ENCODE results near the gene SYNE1.

The SYNE1 gene

GRCh38 chr6:152122434-152122833 lies 514.7 kb downstream of the SYNE1 start:
- H3K9ac ChIP-seq (ENCODE audit: insufficient read length, low read depth), result no peak overlapping the region
- H3K9me3 ChIP-seq (ENCODE audit: insufficient read depth, low read length), result no peaks in the 10 kb centered on the region
- no peaks in the 10 kb centered on the region for H3K4me1 ChIP-seq (ENCODE audit: insufficient read depth, insufficient read length)
- H3K36me3 ChIP-seq (ENCODE audit: insufficient read depth, insufficient read length, low read length), result no peaks in the 10 kb centered on the region
- no peaks in the 10 kb centered on the region for H3K27me3 ChIP-seq (ENCODE audit: insufficient read depth, insufficient read length)
- no peak overlapping the region for H3K4me3 ChIP-seq (ENCODE audit: insufficient read length, low read depth)
- TF ChIP-seq SUZ12 (IDR thresholded peaks at IDR 0.05; ENCODE audit: extremely low read depth, insufficient read depth, insufficient read length) (no peak), YY1 (IDR thresholded peaks at IDR 0.05; ENCODE audit: insufficient read depth, insufficient read length) (no peak), ZNF274 (IDR thresholded peaks at IDR 0.05; ENCODE audit: low read depth, low read length) (no peak)
- DNase-seq (ENCODE audit: low read depth, low spot score), result no peak

GRCh38 chr6:152121910-152122309 lies 515.3 kb downstream of the SYNE1 start:
- H3K9ac ChIP-seq (ENCODE audit: insufficient read length, low read depth), result no peak overlapping the region
- no peaks in the 10 kb centered on the region for H3K27me3 ChIP-seq (ENCODE audit: insufficient read depth, insufficient read length)
- H3K36me3 ChIP-seq (ENCODE audit: insufficient read depth, insufficient read length, low read length), result no peaks in the 10 kb centered on the region
- H3K4me1 ChIP-seq (ENCODE audit: insufficient read depth, insufficient read length), result no peaks in the 10 kb centered on the region
- no peak for DNase-seq (ENCODE audit: low read depth, low spot score)
- no peaks in the 10 kb centered on the region for H3K9me3 ChIP-seq (ENCODE audit: insufficient read depth, low read length)
- no peak for TF ChIP-seq SUZ12 (IDR thresholded peaks at IDR 0.05; ENCODE audit: extremely low read depth, insufficient read depth, insufficient read length)
- no peak for TF ChIP-seq YY1 (IDR thresholded peaks at IDR 0.05; ENCODE audit: insufficient read depth, insufficient read length)
- TF ChIP-seq ZNF274 (IDR thresholded peaks at IDR 0.05; ENCODE audit: low read depth, low read length), result no peak
- no peak overlapping the region for H3K4me3 ChIP-seq (ENCODE audit: insufficient read length, low read depth)

GRCh38 chr6:152119831-152120230 lies 517.3 kb downstream of the SYNE1 start:
- TF ChIP-seq ZNF274 (IDR thresholded peaks at IDR 0.05; ENCODE audit: low read depth, low read length) (no peak), YY1 (IDR thresholded peaks at IDR 0.05; ENCODE audit: insufficient read depth, insufficient read length) (no peak), SUZ12 (IDR thresholded peaks at IDR 0.05; ENCODE audit: extremely low read depth, insufficient read depth, insufficient read length) (no peak)
- Histone ChIP-seq H3K4me1 (ENCODE audit: insufficient read depth, insufficient read length) (no peaks in the 10 kb centered on the region), H3K36me3 (ENCODE audit: insufficient read depth, insufficient read length, low read length) (no peaks in the 10 kb centered on the region), H3K9me3 (ENCODE audit: insufficient read depth, low read length) (no peaks in the 10 kb centered on the region), H3K9ac (ENCODE audit: insufficient read length, low read depth) (no peak overlapping the region), H3K27me3 (ENCODE audit: insufficient read depth, insufficient read length) (no peaks in the 10 kb centered on the region), H3K4me3 (ENCODE audit: insufficient read length, low read depth) (no peak overlapping the region)
- DNase-seq (ENCODE audit: low read depth, low spot score), result no peak

GRCh38 chr6:152118678-152119077 lies 518.5 kb downstream of the SYNE1 start:
- Histone ChIP-seq H3K9ac (ENCODE audit: insufficient read length, low read depth) (no peak overlapping the region), H3K36me3 (ENCODE audit: insufficient read depth, insufficient read length, low read length) (no peaks in the 10 kb centered on the region), H3K27me3 (ENCODE audit: insufficient read depth, insufficient read length) (no peaks in the 10 kb centered on the region), H3K9me3 (ENCODE audit: insufficient read depth, low read length) (no peaks in the 10 kb centered on the region), H3K4me3 (ENCODE audit: insufficient read length, low read depth) (no peak overlapping the region), H3K4me1 (ENCODE audit: insufficient read depth, insufficient read length) (no peaks in the 10 kb centered on the region)
- DNase-seq (ENCODE audit: low read depth, low spot score), result no peak
- TF ChIP-seq SUZ12 (IDR thresholded peaks at IDR 0.05; ENCODE audit: extremely low read depth, insufficient read depth, insufficient read length) (no peak), ZNF274 (IDR thresholded peaks at IDR 0.05; ENCODE audit: low read depth, low read length) (no peak), YY1 (IDR thresholded peaks at IDR 0.05; ENCODE audit: insufficient read depth, insufficient read length) (no peak)

- no peak for DNase-seq (ENCODE audit: low read depth, low spot score)
- Histone ChIP-seq H3K4me1 (ENCODE audit: insufficient read depth, insufficient read length) (no peaks in the 10 kb centered on the region), H3K9me3 (ENCODE audit: insufficient read depth, low read length) (no peaks in the 10 kb centered on the region), H3K4me3 (ENCODE audit: insufficient read length, low read depth) (no peak overlapping the region), H3K36me3 (ENCODE audit: insufficient read depth, insufficient read length, low read length) (no peaks in the 10 kb centered on the region), H3K27me3 (ENCODE audit: insufficient read depth, insufficient read length) (no peaks in the 10 kb centered on the region), H3K9ac (ENCODE audit: insufficient read length, low read depth) (no peak overlapping the region)
- TF ChIP-seq YY1 (IDR thresholded peaks at IDR 0.05; ENCODE audit: insufficient read depth, insufficient read length) (no peak), ZNF274 (IDR thresholded peaks at IDR 0.05; ENCODE audit: low read depth, low read length) (no peak), SUZ12 (IDR thresholded peaks at IDR 0.05; ENCODE audit: extremely low read depth, insufficient read depth, insufficient read length) (no peak)
Observed at GRCh38 chr6:152118224-152118623, 518.9 kb downstream of the SYNE1 start.

- TF ChIP-seq SUZ12 (IDR thresholded peaks at IDR 0.05; ENCODE audit: extremely low read depth, insufficient read depth, insufficient read length) (no peak), YY1 (IDR thresholded peaks at IDR 0.05; ENCODE audit: insufficient read depth, insufficient read length) (no peak), ZNF274 (IDR thresholded peaks at IDR 0.05; ENCODE audit: low read depth, low read length) (no peak)
- Histone ChIP-seq H3K4me3 (ENCODE audit: insufficient read length, low read depth) (no peak overlapping the region), H3K36me3 (ENCODE audit: insufficient read depth, insufficient read length, low read length) (no peaks in the 10 kb centered on the region), H3K4me1 (ENCODE audit: insufficient read depth, insufficient read length) (no peaks in the 10 kb centered on the region), H3K9ac (ENCODE audit: insufficient read length, low read depth) (no peak overlapping the region), H3K27me3 (ENCODE audit: insufficient read depth, insufficient read length) (no peaks in the 10 kb centered on the region), H3K9me3 (ENCODE audit: insufficient read depth, low read length) (no peaks in the 10 kb centered on the region)
- no peak for DNase-seq (ENCODE audit: low read depth, low spot score)
Observed at GRCh38 chr6:152117156-152118133, 519.7 kb downstream of the SYNE1 start.

GRCh38 chr6:152112491-152113261 lies 524.5 kb downstream of the SYNE1 start:
- Histone ChIP-seq H3K4me1 (ENCODE audit: insufficient read depth, insufficient read length) (no peaks in the 10 kb centered on the region), H3K9ac (ENCODE audit: insufficient read length, low read depth) (no peak overlapping the region), H3K9me3 (ENCODE audit: insufficient read depth, low read length) (no peaks in the 10 kb centered on the region; the same call in 1 of the 2 replicates), H3K4me3 (ENCODE audit: insufficient read length, low read depth) (no peak overlapping the region), H3K36me3 (ENCODE audit: insufficient read depth, insufficient read length, low read length) (no peaks in the 10 kb centered on the region), H3K27me3 (ENCODE audit: insufficient read depth, insufficient read length) (no peaks in the 10 kb centered on the region)
- no peak for TF ChIP-seq ZNF274 (IDR thresholded peaks at IDR 0.05; ENCODE audit: low read depth, low read length)
- no peak for TF ChIP-seq YY1 (IDR thresholded peaks at IDR 0.05; ENCODE audit: insufficient read depth, insufficient read length)
- no peak for TF ChIP-seq SUZ12 (IDR thresholded peaks at IDR 0.05; ENCODE audit: extremely low read depth, insufficient read depth, insufficient read length)
- no peak for DNase-seq (ENCODE audit: low read depth, low spot score)
